Hepatocyte (in vitro differentiated cells): ENCODE results near the gene PLPPR3. TPM values are rescaled to one million over a fixed set of nuclear protein-coding genes. Genes with fewer than 3 reads are reported as not detected.

ENCODE experiments used
- DNase-seq: peaks from one replicate; pipeline ENCODE4 v3.0.0-alpha.2; 2016; ENCODE audit warnings: low spot score
- H2AFZ ChIP-seq: fragments of 200-600 bp; sonication (generic); 2 replicates; pipeline ENCODE4 v1.6.0; 2016; ENCODE audit warnings: antibody characterized with exemption, mild to moderate bottlenecking
- H3K27ac ChIP-seq: fragments of 200-600 bp; sonication (generic); 2 replicates; pipeline ENCODE4 v1.5.1; 2016; ENCODE audit warnings: mild to moderate bottlenecking
- H3K27me3 ChIP-seq: fragments of 200-600 bp; sonication (generic); 2 replicates; pipeline ENCODE4 v1.6.1; 2016
- H3K36me3 ChIP-seq: fragments of 200-600 bp; sonication (generic); replicated peaks from 2 replicates; pipeline ENCODE4 v1.5.1; 2016; ENCODE audit warnings: low read depth; ENCODE audit not compliant: insufficient read depth
- H3K4me1 ChIP-seq: fragments of 200-600 bp; sonication (generic); 2 replicates; pipeline ENCODE4 v1.5.1; 2016; ENCODE audit warnings: mild to moderate bottlenecking, moderate library complexity; ENCODE audit not compliant: insufficient read depth
- H3K4me2 ChIP-seq: fragments of 200-600 bp; sonication (generic); 2 replicates; pipeline ENCODE4 v1.6.0; 2016
- H3K4me3 ChIP-seq: fragments of 200-600 bp; sonication (generic); 2 replicates; pipeline ENCODE4 v1.5.1; 2016; ENCODE audit warnings: mild to moderate bottlenecking
- H3K79me2 ChIP-seq: fragments of 200-600 bp; sonication (generic); 2 replicates; pipeline ENCODE4 v1.6.0; 2017; ENCODE audit warnings: mild to moderate bottlenecking
- H3K9me2 ChIP-seq: fragments of 200-600 bp; sonication (generic); replicated peaks from 2 replicates; pipeline ENCODE4 v1.6.0; 2017; ENCODE audit warnings: mild to moderate bottlenecking; ENCODE audit not compliant: insufficient read depth
- H3K9me3 ChIP-seq: fragments of 200-600 bp; sonication (generic); 2 replicates; pipeline ENCODE4 v1.5.1; 2016; ENCODE audit warnings: low read depth, mild to moderate bottlenecking
- H4K20me1 ChIP-seq: fragments of 200-600 bp; sonication (generic); 2 replicates; pipeline ENCODE4 v1.6.0; 2016; ENCODE audit warnings: mild to moderate bottlenecking; ENCODE audit not compliant: insufficient read depth, poor library complexity, severe bottlenecking
- CTCF ChIP-seq: fragments of 200-600 bp; sonication (generic); IDR thresholded peaks from 2 replicates; pipeline ENCODE4 v1.5.1; 2016; ENCODE audit warnings: antibody characterized with exemption, mild to moderate bottlenecking; ENCODE audit not compliant: poor library complexity
- EZH2 ChIP-seq: fragments of 200-600 bp; sonication (generic); IDR thresholded peaks from 2 replicates; pipeline ENCODE4 v1.6.1; 2016; ENCODE audit warnings: antibody characterized with exemption, mild to moderate bottlenecking, borderline replicate concordance
- EZH2phosphoT487 ChIP-seq: fragments of 200-600 bp; sonication (generic); IDR thresholded peaks from one replicate; pipeline ENCODE4 v1.6.1; 2018; ENCODE audit warnings: antibody characterized with exemption, mild to moderate bottlenecking, low read depth, moderate library complexity; ENCODE audit not compliant: unreplicated experiment, severe bottlenecking
- WGBS: methylation state at CpG from one replicate; pipeline ENCODE4 v1.1.6; 2016; ENCODE audit warnings: low lambda C conversion rate; ENCODE audit errors: missing lambda C conversion rate; 5-methylcytosine and 5-hydroxymethylcytosine counted together
- polyA plus RNA-seq: library from polyadenylated mRNA; unstranded; fragments of >200 nt; fragmentation: Nextera tagmentation; extraction: Ambion mirVana; gene quantifications from 2 replicates; pipeline ENCODE4 v1.2.1, GENCODE V29; 2016
- total RNA-seq: library from RNA; depleted of rRNA; stranded (reverse); fragments of >200 nt; gene quantifications from 2 replicates; pipeline ENCODE4 v1.2.3, GENCODE V29; 2014

PLPPR3 gene
- total and polyA plus RNA-seq, 2 experiments from 2014 or later: 11.1 to 11.7 TPM

GRCh38 chr19:831407-832369 is 9.9 kb upstream of the PLPPR3 start:
- no peaks in the 10 kb centered on the region for H3K9me3 ChIP-seq
- no peak overlapping the region for H2AFZ ChIP-seq
- H3K27ac ChIP-seq: no peak overlapping the region
- no peak overlapping the region for H3K4me3 ChIP-seq
- H3K9me2 ChIP-seq: no peaks in the 10 kb centered on the region
- no peak for DNase-seq
- H3K79me2 ChIP-seq: no peaks in the 10 kb centered on the region
- no peaks in the 10 kb centered on the region for H3K36me3 ChIP-seq
- H3K4me2 ChIP-seq: no peak overlapping the region
- H3K4me1 ChIP-seq: no peaks in the 10 kb centered on the region
- no peaks in the 10 kb centered on the region for H4K20me1 ChIP-seq
- TF ChIP-seq CTCF (no peak), EZH2phosphoT487 (no peak), EZH2 (no peak)
- H3K27me3 ChIP-seq: no peaks in the 10 kb centered on the region
- WGBS: 85% methylated on average over 22 of the region's 38 CpGs

GRCh38 chr19:829129-829758 is 7.5 kb upstream of the PLPPR3 start:
- H3K36me3 ChIP-seq: no peaks in the 10 kb centered on the region
- H2AFZ ChIP-seq: no peak overlapping the region
- no peak for DNase-seq
- no peaks in the 10 kb centered on the region for H3K27me3 ChIP-seq
- no peak overlapping the region for H3K27ac ChIP-seq
- TF ChIP-seq EZH2phosphoT487 (no peak), EZH2 (no peak), CTCF (no peak)
- H3K4me3 ChIP-seq: no peak overlapping the region
- 84% methylated on average over 16 of the region's 18 CpGs for WGBS
- no peaks in the 10 kb centered on the region for H3K4me1 ChIP-seq
- H4K20me1 ChIP-seq: no peaks in the 10 kb centered on the region
- no peak overlapping the region for H3K4me2 ChIP-seq
- H3K9me3 ChIP-seq: no peaks in the 10 kb centered on the region
- H3K79me2 ChIP-seq: no peaks in the 10 kb centered on the region
- no peaks in the 10 kb centered on the region for H3K9me2 ChIP-seq

GRCh38 chr19:827710-828321 is 6.1 kb upstream of the PLPPR3 start, which contains the start of gene AZU1:
AZU1 (plus strand) TSS chr19:827837; CDS start chr19:827847, 10 bp downstream.
- TF ChIP-seq EZH2 (no peak), EZH2phosphoT487 (no peak), CTCF (no peak)
- no peak within 1 kb of the TSS for H3K27ac ChIP-seq
- H3K79me2 ChIP-seq: no peaks in the 10 kb centered on the region
- no peaks in the 10 kb centered on the region for H3K9me3 ChIP-seq
- DNase-seq: no peak
- no peaks in the 10 kb centered on the region for H3K9me2 ChIP-seq
- no peaks in the 10 kb centered on the region for H3K4me1 ChIP-seq
- H3K4me2 ChIP-seq: no peak within 1 kb of the TSS
- H2AFZ ChIP-seq: no peak within 1 kb of the TSS
- peaks cover 3% of the 10 kb centered on the region for H3K27me3 ChIP-seq
- 87% methylated on average over 20 of the region's 33 CpGs for WGBS
- H4K20me1 ChIP-seq: no peaks in the 10 kb centered on the region
- no peaks in the 10 kb centered on the region for H3K36me3 ChIP-seq
- H3K4me3 ChIP-seq: no peak within 1 kb of the TSS
